ENCODE measurements around the gene LDLRAD2.

DNA sequence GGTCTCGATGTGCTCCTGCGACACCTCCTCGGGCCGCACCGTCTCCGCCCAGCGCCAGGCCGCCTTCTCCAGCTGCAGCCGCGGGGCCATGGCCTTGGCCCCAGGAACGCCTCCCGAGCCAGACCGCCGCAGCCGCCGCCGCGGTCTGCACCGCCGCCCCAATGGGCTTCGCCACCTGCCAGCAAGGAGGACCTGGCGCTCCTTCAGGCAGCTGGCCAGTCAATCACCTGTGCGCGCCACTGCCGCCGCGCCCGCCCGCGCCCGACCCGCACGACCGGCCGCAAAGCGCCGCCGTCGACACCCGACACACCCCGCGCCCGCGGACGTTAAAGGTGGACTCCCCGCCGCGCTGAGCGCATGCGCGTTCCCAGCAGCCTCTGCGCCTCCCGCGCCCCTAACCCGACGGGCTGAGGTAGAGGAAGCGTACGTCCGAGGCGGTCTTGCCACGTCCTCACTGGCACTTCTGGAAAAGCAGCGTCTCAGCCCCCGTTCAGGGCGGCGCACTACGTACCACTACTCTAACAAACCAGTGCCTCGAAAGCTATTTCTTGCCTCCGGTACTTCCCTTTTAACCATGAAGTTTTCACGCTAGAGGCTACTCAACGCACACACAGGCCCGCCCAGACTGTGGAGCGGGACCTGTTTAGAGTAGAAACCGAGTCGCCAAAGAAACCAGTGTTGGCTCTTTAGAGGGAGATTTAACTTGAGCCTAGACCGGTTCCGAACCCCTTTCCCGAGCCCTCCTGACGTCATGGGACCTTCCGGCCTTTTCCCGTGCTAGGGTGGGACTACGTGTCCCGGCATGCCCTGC lies 29.0 kb upstream of the LDLRAD2 start, which contains the start of gene USP48:
- TF ChIP-seq, protein P1, sequence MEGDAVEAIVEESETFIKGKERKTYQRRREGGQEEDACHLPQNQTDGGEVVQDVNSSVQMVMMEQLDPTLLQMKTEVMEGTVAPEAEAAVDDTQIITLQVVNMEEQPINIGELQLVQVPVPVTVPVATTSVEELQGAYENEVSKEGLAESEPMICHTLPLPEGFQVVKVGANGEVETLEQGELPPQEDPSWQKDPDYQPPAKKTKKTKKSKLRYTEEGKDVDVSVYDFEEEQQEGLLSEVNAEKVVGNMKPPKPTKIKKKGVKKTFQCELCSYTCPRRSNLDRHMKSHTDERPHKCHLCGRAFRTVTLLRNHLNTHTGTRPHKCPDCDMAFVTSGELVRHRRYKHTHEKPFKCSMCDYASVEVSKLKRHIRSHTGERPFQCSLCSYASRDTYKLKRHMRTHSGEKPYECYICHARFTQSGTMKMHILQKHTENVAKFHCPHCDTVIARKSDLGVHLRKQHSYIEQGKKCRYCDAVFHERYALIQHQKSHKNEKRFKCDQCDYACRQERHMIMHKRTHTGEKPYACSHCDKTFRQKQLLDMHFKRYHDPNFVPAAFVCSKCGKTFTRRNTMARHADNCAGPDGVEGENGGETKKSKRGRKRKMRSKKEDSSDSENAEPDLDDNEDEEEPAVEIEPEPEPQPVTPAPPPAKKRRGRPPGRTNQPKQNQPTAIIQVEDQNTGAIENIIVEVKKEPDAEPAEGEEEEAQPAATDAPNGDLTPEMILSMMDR (IDR thresholded peaks at IDR 0.05): peak in 1 of 3 donors; percentile 20
- peak; percentile 97 for TF ChIP-seq POLR2A (IDR thresholded peaks at IDR 0.05)
- peak; percentile 98 to 100 (median 99) for TF ChIP-seq POLR2AphosphoS5 (IDR thresholded peaks at IDR 0.05)
